ENCODE results near the gene GAST. TPM values are rescaled to one million over a fixed set of nuclear protein-coding genes. Genes with fewer than 3 reads are reported as not detected.

GAST gene
- total and polyA plus RNA-seq, 2 of the 13 experiments (the other 11 are each of a cell fraction or from before 2014, with no cell fraction given), result 0.32 to 0.42 TPM

DNA sequence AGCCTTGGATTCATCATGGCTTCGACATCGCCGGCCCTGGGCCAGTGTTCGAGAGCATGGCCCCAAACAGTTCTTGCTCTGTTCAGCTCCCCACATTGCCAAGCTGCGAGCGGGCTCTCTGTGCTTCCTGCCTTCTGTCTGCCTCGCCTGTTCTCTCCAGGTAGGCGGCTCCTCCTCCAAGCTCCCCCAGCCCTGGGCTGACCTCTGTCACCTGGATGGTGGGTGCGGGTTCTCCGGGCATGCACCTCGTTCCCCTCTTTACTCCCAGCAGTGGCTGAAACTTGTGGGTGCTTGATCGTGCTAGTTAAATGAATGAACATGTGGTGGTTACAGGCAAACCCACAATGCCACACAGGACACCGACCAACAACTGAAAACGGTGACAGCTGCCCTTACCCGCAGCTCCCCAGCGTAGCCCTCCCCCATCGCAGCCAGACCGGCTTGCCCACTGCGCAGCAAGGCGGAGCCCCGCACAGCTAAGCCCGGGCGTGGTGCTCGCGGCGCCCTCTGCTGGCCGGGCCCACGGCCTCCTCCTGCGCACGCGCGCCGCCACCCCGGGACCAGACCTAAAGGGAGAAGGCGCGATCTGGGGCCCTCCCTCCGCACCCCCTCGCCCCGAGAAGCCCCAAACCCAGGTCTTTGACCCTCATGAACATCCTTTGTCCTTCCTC lies 46.4 kb upstream of the GAST start (continued):
- TF ChIP-seq XBP1 (CRISPR knock-in tag; IDR thresholded peaks at IDR 0.05) (no peak), ZNF124 (CRISPR knock-in tag; IDR thresholded peaks at IDR 0.05) (peak; percentile 82; the same call in 1 of the 2 replicates), ZNF878 (CRISPR knock-in tag; IDR thresholded peaks at IDR 0.05) (no peak), ZBTB3 (CRISPR knock-in tag; IDR thresholded peaks at IDR 0.05; ENCODE audit: borderline replicate concordance, low read depth) (no peak), KDM6A (CRISPR knock-in tag; IDR thresholded peaks at IDR 0.05; ENCODE audit: low read depth) (0 out of 2 replicates have a peak, but pooled peaks have one; percentile 8), RNF2 (conservative IDR thresholded peaks at IDR 0.05; ENCODE audit: low read depth) (peak; percentile 52; the same call in 1 of the 2 replicates), HOXD1 (CRISPR knock-in tag; IDR thresholded peaks at IDR 0.05) (no peak), TEAD3 (CRISPR knock-in tag; optimal IDR thresholded peaks at IDR 0.05; ENCODE audit: borderline replicate concordance) (peak; percentile 53), KDM2A (CRISPR knock-in tag; IDR thresholded peaks at IDR 0.05; ENCODE audit: borderline replicate concordance, low read depth) (peak; percentile 89), ZFP37 (CRISPR knock-in tag; IDR thresholded peaks at IDR 0.05; ENCODE audit: borderline replicate concordance) (no peak), ZNF552 (CRISPR knock-in tag; IDR thresholded peaks at IDR 0.05; ENCODE audit: borderline replicate concordance) (peak; percentile 61; the same call in 1 of the 2 replicates), YEATS4 (CRISPR knock-in tag; IDR thresholded peaks at IDR 0.05; ENCODE audit: borderline replicate concordance) (no peak), MZF1 (CRISPR knock-in tag; IDR thresholded peaks at IDR 0.05; ENCODE audit: borderline replicate concordance) (no peak), SYNCRIP (IDR thresholded peaks at IDR 0.05; ENCODE audit: insufficient read depth, low read depth, low read length) (no peak), SSRP1 (CRISPR knock-in tag; IDR thresholded peaks at IDR 0.05) (no peak), ZNF644 (CRISPR knock-in tag; IDR thresholded peaks at IDR 0.05; ENCODE audit: low read depth) (peak; percentile 51; the same call in 1 of the 2 replicates), MATR3 (CRISPR knock-in tag; IDR thresholded peaks at IDR 0.05) (no peak; the same call in 1 of the 2 replicates)
- TF ChIP-seq, protein P1, sequence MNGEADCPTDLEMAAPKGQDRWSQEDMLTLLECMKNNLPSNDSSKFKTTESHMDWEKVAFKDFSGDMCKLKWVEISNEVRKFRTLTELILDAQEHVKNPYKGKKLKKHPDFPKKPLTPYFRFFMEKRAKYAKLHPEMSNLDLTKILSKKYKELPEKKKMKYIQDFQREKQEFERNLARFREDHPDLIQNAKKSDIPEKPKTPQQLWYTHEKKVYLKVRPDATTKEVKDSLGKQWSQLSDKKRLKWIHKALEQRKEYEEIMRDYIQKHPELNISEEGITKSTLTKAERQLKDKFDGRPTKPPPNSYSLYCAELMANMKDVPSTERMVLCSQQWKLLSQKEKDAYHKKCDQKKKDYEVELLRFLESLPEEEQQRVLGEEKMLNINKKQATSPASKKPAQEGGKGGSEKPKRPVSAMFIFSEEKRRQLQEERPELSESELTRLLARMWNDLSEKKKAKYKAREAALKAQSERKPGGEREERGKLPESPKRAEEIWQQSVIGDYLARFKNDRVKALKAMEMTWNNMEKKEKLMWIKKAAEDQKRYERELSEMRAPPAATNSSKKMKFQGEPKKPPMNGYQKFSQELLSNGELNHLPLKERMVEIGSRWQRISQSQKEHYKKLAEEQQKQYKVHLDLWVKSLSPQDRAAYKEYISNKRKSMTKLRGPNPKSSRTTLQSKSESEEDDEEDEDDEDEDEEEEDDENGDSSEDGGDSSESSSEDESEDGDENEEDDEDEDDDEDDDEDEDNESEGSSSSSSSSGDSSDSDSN (CRISPR knock-in tag; IDR thresholded peaks at IDR 0.05), result peak; percentile 88; the same call in 1 of the 2 replicates
- TF ChIP-seq, protein P2, sequence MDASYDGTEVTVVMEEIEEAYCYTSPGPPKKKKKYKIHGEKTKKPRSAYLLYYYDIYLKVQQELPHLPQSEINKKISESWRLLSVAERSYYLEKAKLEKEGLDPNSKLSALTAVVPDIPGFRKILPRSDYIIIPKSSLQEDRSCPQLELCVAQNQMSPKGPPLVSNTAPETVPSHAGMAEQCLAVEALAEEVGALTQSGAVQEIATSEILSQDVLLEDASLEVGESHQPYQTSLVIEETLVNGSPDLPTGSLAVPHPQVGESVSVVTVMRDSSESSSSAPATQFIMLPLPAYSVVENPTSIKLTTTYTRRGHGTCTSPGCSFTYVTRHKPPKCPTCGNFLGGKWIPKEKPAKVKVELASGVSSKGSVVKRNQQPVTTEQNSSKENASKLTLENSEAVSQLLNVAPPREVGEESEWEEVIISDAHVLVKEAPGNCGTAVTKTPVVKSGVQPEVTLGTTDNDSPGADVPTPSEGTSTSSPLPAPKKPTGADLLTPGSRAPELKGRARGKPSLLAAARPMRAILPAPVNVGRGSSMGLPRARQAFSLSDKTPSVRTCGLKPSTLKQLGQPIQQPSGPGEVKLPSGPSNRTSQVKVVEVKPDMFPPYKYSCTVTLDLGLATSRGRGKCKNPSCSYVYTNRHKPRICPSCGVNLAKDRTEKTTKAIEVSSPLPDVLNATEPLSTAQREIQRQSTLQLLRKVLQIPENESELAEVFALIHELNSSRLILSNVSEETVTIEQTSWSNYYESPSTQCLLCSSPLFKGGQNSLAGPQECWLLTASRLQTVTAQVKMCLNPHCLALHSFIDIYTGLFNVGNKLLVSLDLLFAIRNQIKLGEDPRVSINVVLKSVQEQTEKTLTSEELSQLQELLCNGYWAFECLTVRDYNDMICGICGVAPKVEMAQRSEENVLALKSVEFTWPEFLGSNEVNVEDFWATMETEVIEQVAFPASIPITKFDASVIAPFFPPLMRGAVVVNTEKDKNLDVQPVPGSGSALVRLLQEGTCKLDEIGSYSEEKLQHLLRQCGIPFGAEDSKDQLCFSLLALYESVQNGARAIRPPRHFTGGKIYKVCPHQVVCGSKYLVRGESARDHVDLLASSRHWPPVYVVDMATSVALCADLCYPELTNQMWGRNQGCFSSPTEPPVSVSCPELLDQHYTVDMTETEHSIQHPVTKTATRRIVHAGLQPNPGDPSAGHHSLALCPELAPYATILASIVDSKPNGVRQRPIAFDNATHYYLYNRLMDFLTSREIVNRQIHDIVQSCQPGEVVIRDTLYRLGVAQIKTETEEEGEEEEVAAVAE (CRISPR knock-in tag; IDR thresholded peaks at IDR 0.05; ENCODE audit: borderline replicate concordance), result peak; percentile 80; the same call in 1 of the 2 replicates
- TF ChIP-seq, protein P3, sequence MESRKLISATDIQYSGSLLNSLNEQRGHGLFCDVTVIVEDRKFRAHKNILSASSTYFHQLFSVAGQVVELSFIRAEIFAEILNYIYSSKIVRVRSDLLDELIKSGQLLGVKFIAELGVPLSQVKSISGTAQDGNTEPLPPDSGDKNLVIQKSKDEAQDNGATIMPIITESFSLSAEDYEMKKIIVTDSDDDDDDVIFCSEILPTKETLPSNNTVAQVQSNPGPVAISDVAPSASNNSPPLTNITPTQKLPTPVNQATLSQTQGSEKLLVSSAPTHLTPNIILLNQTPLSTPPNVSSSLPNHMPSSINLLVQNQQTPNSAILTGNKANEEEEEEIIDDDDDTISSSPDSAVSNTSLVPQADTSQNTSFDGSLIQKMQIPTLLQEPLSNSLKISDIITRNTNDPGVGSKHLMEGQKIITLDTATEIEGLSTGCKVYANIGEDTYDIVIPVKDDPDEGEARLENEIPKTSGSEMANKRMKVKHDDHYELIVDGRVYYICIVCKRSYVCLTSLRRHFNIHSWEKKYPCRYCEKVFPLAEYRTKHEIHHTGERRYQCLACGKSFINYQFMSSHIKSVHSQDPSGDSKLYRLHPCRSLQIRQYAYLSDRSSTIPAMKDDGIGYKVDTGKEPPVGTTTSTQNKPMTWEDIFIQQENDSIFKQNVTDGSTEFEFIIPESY (CRISPR knock-in tag; IDR thresholded peaks at IDR 0.05), result no peak
- TF ChIP-seq, protein P4, sequence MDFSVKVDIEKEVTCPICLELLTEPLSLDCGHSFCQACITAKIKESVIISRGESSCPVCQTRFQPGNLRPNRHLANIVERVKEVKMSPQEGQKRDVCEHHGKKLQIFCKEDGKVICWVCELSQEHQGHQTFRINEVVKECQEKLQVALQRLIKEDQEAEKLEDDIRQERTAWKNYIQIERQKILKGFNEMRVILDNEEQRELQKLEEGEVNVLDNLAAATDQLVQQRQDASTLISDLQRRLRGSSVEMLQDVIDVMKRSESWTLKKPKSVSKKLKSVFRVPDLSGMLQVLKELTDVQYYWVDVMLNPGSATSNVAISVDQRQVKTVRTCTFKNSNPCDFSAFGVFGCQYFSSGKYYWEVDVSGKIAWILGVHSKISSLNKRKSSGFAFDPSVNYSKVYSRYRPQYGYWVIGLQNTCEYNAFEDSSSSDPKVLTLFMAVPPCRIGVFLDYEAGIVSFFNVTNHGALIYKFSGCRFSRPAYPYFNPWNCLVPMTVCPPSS (IDR thresholded peaks at IDR 0.05), result no peak

Data from HepG2 (cell line).